Measurements from ENCODE around the gene TMEM19.

Gene TMEM19

DNA sequence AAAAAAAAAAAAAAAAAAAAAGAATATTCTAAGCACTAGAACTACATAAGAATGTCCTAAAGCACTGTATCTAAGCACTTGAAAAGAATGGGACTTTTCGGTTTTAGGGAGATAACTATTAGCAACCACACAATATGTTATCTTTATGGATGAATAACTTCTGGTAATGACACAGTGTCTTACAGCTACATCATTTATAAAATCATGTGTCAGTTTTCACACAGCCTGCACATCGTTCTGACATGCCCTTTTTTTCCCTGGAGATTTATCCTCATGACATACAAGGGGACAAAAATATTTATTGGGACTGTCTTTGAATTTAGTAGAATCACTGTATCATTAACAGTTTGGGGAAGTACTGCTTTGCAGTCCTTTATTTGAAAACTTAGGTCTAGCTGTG is 17.3 kb downstream of the TMEM19 start:
- Histone ChIP-seq H3K27me3 (ENCODE audit: control insufficient read depth, low read length) (no peaks in the 10 kb centered on the region), H3K36me3 (ENCODE audit: control insufficient read depth, low read length) (peaks cover 68% of the 10 kb centered on the region), H3K4me3 (ENCODE audit: low read length) (no peak overlapping the region), H3F3A (ENCODE audit: control insufficient read depth, insufficient read depth) (no peaks in the 10 kb centered on the region; the same call in 1 of the 2 replicates), H3K4me2 (ENCODE audit: low read length) (no peak overlapping the region), H3K9me3 (ENCODE audit: control insufficient read depth, insufficient read depth, low read length) (no peaks in the 10 kb centered on the region), H3K79me2 (ENCODE audit: control insufficient read depth, low read length) (no peaks in the 10 kb centered on the region), H4K20me1 (ENCODE audit: control insufficient read depth, insufficient read depth, low read depth, low read length) (no peaks in the 10 kb centered on the region), H3K27ac (ENCODE audit: low read depth, low read length) (no peak overlapping the region), H3K9me2 (replicated peaks; ENCODE audit: control insufficient read depth, low read length) (no peaks in the 10 kb centered on the region), H3K4me1 (ENCODE audit: control insufficient read depth, low read length) (0 out of 2 replicates have a peak, but pooled peaks cover 2% of the 10 kb centered on the region)
- TF ChIP-seq, protein P1, sequence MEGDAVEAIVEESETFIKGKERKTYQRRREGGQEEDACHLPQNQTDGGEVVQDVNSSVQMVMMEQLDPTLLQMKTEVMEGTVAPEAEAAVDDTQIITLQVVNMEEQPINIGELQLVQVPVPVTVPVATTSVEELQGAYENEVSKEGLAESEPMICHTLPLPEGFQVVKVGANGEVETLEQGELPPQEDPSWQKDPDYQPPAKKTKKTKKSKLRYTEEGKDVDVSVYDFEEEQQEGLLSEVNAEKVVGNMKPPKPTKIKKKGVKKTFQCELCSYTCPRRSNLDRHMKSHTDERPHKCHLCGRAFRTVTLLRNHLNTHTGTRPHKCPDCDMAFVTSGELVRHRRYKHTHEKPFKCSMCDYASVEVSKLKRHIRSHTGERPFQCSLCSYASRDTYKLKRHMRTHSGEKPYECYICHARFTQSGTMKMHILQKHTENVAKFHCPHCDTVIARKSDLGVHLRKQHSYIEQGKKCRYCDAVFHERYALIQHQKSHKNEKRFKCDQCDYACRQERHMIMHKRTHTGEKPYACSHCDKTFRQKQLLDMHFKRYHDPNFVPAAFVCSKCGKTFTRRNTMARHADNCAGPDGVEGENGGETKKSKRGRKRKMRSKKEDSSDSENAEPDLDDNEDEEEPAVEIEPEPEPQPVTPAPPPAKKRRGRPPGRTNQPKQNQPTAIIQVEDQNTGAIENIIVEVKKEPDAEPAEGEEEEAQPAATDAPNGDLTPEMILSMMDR (IDR thresholded peaks at IDR 0.05; ENCODE audit: low read depth, low read length, poor library complexity, severe bottlenecking) = no peak
- no peak for TF ChIP-seq EZH2phosphoT487 (IDR thresholded peaks at IDR 0.05; ENCODE audit: borderline replicate concordance, low read length)

DNA sequence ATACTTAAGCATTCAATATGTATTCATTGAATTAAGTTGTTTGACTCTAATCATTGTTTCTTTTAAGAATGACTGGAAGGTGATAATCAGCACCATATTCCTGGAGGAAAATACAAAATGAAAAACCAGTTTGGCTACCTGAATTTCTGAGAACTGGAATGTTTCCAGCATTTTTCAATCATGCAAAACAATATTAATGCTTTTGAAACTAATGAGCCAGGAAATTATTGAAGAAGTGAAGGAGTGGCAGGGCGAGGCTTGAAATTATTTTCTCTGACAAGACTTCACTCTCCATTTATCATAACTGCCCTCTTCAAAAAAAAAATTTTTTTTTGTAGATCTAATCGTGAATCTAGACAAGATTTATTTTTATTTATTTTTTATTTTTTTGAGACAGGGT is 19.0 kb downstream of the TMEM19 start:
- no peaks in the 10 kb centered on the region for H3F3A ChIP-seq (ENCODE audit: control insufficient read depth, insufficient read depth)

DNA sequence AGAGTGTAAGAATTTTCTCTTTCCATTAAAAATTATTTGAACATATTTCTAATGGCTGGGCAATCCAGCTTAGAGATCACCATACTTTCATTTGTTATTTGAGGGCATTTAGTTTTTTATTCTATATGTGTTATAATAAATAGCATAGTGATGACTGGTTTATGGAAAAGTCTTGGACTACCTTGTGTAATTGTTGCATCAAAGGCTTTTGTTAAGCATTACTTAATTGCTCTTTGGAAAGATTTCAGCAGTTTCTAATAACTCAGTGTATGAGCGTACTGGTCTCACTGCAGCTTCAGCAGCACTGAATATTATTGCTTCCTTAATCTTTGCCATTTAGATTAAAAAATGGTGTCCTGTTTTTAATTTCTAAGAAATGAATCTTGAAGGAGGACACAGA is 22.8 kb downstream of the TMEM19 start:
- Histone ChIP-seq H3F3A (ENCODE audit: control insufficient read depth, insufficient read depth) (0 out of 2 replicates have a peak, but pooled peaks cover 4% of the 10 kb centered on the region), H3K36me3 (ENCODE audit: control insufficient read depth, low read length) (peaks cover 19% of the 10 kb centered on the region), H3K27me3 (ENCODE audit: control insufficient read depth, low read length) (no peaks in the 10 kb centered on the region), H4K20me1 (ENCODE audit: control insufficient read depth, insufficient read depth, low read depth, low read length) (no peaks in the 10 kb centered on the region), H3K27ac (ENCODE audit: low read depth, low read length) (no peak overlapping the region), H3K4me3 (ENCODE audit: low read length) (no peak overlapping the region), H3K79me2 (ENCODE audit: control insufficient read depth, low read length) (no peaks in the 10 kb centered on the region), H3K4me1 (ENCODE audit: control insufficient read depth, low read length) (peaks cover 10% of the 10 kb centered on the region), H3K9me2 (replicated peaks; ENCODE audit: control insufficient read depth, low read length) (no peaks in the 10 kb centered on the region; the same call in 1 of the 2 replicates), H3K9me3 (ENCODE audit: control insufficient read depth, insufficient read depth, low read length) (peaks cover 7% of the 10 kb centered on the region), H3K4me2 (ENCODE audit: low read length) (no peak overlapping the region)
- TF ChIP-seq, protein P1 (IDR thresholded peaks at IDR 0.05; ENCODE audit: low read depth, low read length, poor library complexity, severe bottlenecking) = no peak
- no peak for TF ChIP-seq EZH2phosphoT487 (IDR thresholded peaks at IDR 0.05; ENCODE audit: borderline replicate concordance, low read length)

More for the DNA sequence above, 19.0 kb downstream of the TMEM19 start:
- Histone ChIP-seq H3K36me3 (ENCODE audit: control insufficient read depth, low read length) (peaks cover 51% of the 10 kb centered on the region), H3K79me2 (ENCODE audit: control insufficient read depth, low read length) (no peaks in the 10 kb centered on the region), H3K27me3 (ENCODE audit: control insufficient read depth, low read length) (no peaks in the 10 kb centered on the region), H3K4me2 (ENCODE audit: low read length) (no peak overlapping the region), H3K9me3 (ENCODE audit: control insufficient read depth, insufficient read depth, low read length) (no peaks in the 10 kb centered on the region), H3K9me2 (replicated peaks; ENCODE audit: control insufficient read depth, low read length) (no peaks in the 10 kb centered on the region), H3K4me3 (ENCODE audit: low read length) (no peak overlapping the region), H3K4me1 (ENCODE audit: control insufficient read depth, low read length) (peaks cover 12% of the 10 kb centered on the region), H3K27ac (ENCODE audit: low read depth, low read length) (no peak overlapping the region), H4K20me1 (ENCODE audit: control insufficient read depth, insufficient read depth, low read depth, low read length) (no peaks in the 10 kb centered on the region)
- no peak for TF ChIP-seq EZH2phosphoT487 (IDR thresholded peaks at IDR 0.05; ENCODE audit: borderline replicate concordance, low read length)
- TF ChIP-seq, protein P1 (IDR thresholded peaks at IDR 0.05; ENCODE audit: low read depth, low read length, poor library complexity, severe bottlenecking) = no peak
